IMR-90 (cell line): Measurements from ENCODE around the gene RAB23. TPM values are rescaled to one million over a fixed set of nuclear protein-coding genes. Genes with fewer than 3 reads are reported as not detected.
A peak's percentile ranks its signal among the peaks of the same experiment; 100 is the strongest.

Experiments
- ATAC-seq: fragments of 200-7000 bp; cut with Tn5 transposase; 2 replicates; pipeline ENCODE4 v1.9.1; 2020; ENCODE audit warnings: low read depth, mild to moderate bottlenecking, moderate library complexity
- BruUV-seq: library from RNA; stranded (reverse); fragments of 400-500 nt; replicated peaks from 2 replicates; lab custom pipeline; 2021; lab: Mats Ljungman, UMichigan
- CTCF ChIA-PET: fragments of 300-600 bp; formaldehyde crosslinking; extraction: SDS; loops from one replicate; lab custom pipeline; 2021; ENCODE audit warnings: antibody characterized with exemption; lab: Yijun Ruan, JAX
- POLR2A ChIA-PET: fragments of 300-600 bp; sonication (Branson Sonifier 250); formaldehyde crosslinking; loops from one replicate; lab custom pipeline; 2022; ENCODE audit warnings: antibody characterized with exemption; ENCODE audit not compliant: unreplicated experiment; lab: Charles Lee
- DNase-seq: peaks from one replicate; pipeline ENCODE4 v3.0.0; 2013
- H2AFZ ChIP-seq: replicated peaks from 2 replicates; pipeline ENCODE3; 2013; ENCODE audit warnings: low read length, mild to moderate bottlenecking; ENCODE audit not compliant: poor library complexity
- H2AK5ac ChIP-seq: 2 replicates; pipeline ENCODE4 v1.6.1; 2013; ENCODE audit warnings: low read depth, low read length, inconsistent platforms
- H2AK9ac ChIP-seq: replicated peaks from 2 replicates; pipeline ENCODE3; 2013; ENCODE audit warnings: mild to moderate bottlenecking, low read depth, low read length, moderate library complexity; ENCODE audit not compliant: poor library complexity
- H2BK120ac ChIP-seq: 2 replicates; pipeline ENCODE4 v1.6.1; 2013; ENCODE audit warnings: low read depth, low read length, inconsistent platforms
- H2BK15ac ChIP-seq: 3 replicates; pipeline ENCODE4 v1.6.1; 2013; ENCODE audit warnings: low read depth, low read length, inconsistent platforms
- H2BK20ac ChIP-seq: 2 replicates; pipeline ENCODE4 v1.6.1; 2013; ENCODE audit warnings: low read depth, mild to moderate bottlenecking, inconsistent platforms, low read length, moderate library complexity
- H2BK5ac ChIP-seq: 2 replicates; pipeline ENCODE4 v1.6.1; 2013; ENCODE audit warnings: mild to moderate bottlenecking, low read depth, low read length, inconsistent platforms; ENCODE audit not compliant: poor library complexity, severe bottlenecking
- H3K14ac ChIP-seq: replicated peaks from 2 replicates; pipeline ENCODE4 v1.6.1; 2013; ENCODE audit warnings: low read depth, low read length, inconsistent platforms
- H3K18ac ChIP-seq: 2 replicates; pipeline ENCODE4 v1.6.1; 2013; ENCODE audit warnings: low read depth, low read length, control low read depth
- H3K23ac ChIP-seq: 2 replicates; pipeline ENCODE4 v1.6.1; 2013; ENCODE audit warnings: low read depth, low read length, inconsistent platforms
- H3K27ac ChIP-seq: 2 replicates; pipeline ENCODE4 v1.5.1; 2013; ENCODE audit warnings: mild to moderate bottlenecking, control low read depth, low read length; ENCODE audit not compliant: insufficient read depth
- H3K27me3 ChIP-seq: 2 replicates; pipeline ENCODE4 v1.6.1; 2013; ENCODE audit warnings: low read length; ENCODE audit not compliant: control insufficient read depth, insufficient read depth
- H3K36me3 ChIP-seq: 2 replicates; pipeline ENCODE4 v1.6.1; 2013; ENCODE audit warnings: low read length, mixed read lengths; ENCODE audit not compliant: control insufficient read depth, insufficient read depth
- H3K4ac ChIP-seq: 2 replicates; pipeline ENCODE4 v1.6.1; 2013; ENCODE audit warnings: low read depth, low read length, inconsistent platforms
- H3K4me1 ChIP-seq: 2 replicates; pipeline ENCODE4 v1.6.1; 2013; ENCODE audit warnings: low read length, mixed read lengths; ENCODE audit not compliant: control insufficient read depth, insufficient read depth
- H3K4me2 ChIP-seq: 2 replicates; pipeline ENCODE4 v1.6.1; 2013; ENCODE audit warnings: low read depth, mild to moderate bottlenecking, control low read depth, low read length, moderate library complexity
- H3K4me3 ChIP-seq: 2 replicates; pipeline ENCODE4 v1.5.1; 2013; ENCODE audit warnings: low read depth, mild to moderate bottlenecking, control low read depth, low read length, moderate library complexity; ENCODE audit not compliant: insufficient read depth
- H3K56ac ChIP-seq: 2 replicates; pipeline ENCODE4 v1.6.1; 2013; ENCODE audit warnings: low read length, inconsistent platforms; ENCODE audit not compliant: insufficient read depth; ENCODE audit errors: extremely low read depth
- H3K79me1 ChIP-seq, 2 experiments: 2 replicates each; pipeline ENCODE4 v1.6.1; 2013; ENCODE audit warnings: low read length in 2 of 2, inconsistent platforms in 1 of 2, low read depth in 1 of 2
- H3K9ac ChIP-seq: 2 replicates; pipeline ENCODE4 v1.6.1; 2013; ENCODE audit warnings: low read depth, low read length, control low read depth
- H3K9me1 ChIP-seq: 2 replicates; pipeline ENCODE4 v1.6.1; 2013; ENCODE audit warnings: low read length, inconsistent platforms; ENCODE audit not compliant: insufficient read depth
- H3K9me3 ChIP-seq: 2 replicates; pipeline ENCODE4 v1.6.1; 2013; ENCODE audit warnings: low read length; ENCODE audit not compliant: control insufficient read depth, insufficient read depth
- H4K20me1 ChIP-seq: 2 replicates; pipeline ENCODE4 v1.6.1; 2013; ENCODE audit warnings: low read length, inconsistent platforms; ENCODE audit not compliant: insufficient read depth
- H4K5ac ChIP-seq: 2 replicates; pipeline ENCODE4 v1.6.1; 2013; ENCODE audit warnings: mild to moderate bottlenecking, low read depth, low read length, control low read depth
- H4K8ac ChIP-seq, 2 experiments: 2 replicates each; pipeline ENCODE4 v1.6.1; 2013; ENCODE audit warnings: low read depth in 2 of 2, low read length in 2 of 2, control low read depth in 1 of 2, inconsistent platforms in 1 of 2
- H4K91ac ChIP-seq: 2 replicates; pipeline ENCODE4 v1.6.1; 2013; ENCODE audit warnings: low read depth, low read length, inconsistent platforms; ENCODE audit not compliant: insufficient read depth
- BHLHE40 ChIP-seq: fragments of 150-350 bp; IDR thresholded peaks from 2 replicates; pipeline ENCODE4 v1.6.1; 2016; ENCODE audit warnings: mild to moderate bottlenecking, low read depth, low read length
- RCOR1 ChIP-seq: IDR thresholded peaks from 2 replicates; pipeline ENCODE4 v1.6.1; 2012; ENCODE audit warnings: mild to moderate bottlenecking, low read length, improper control_type of control experiment; ENCODE audit not compliant: insufficient replicate concordance
- SMC3 ChIP-seq: fragments of 150-350 bp; IDR thresholded peaks from 2 replicates; pipeline ENCODE4 v1.6.1; 2016; ENCODE audit warnings: low read depth, mild to moderate bottlenecking, antibody characterized with exemption, low read length, moderate library complexity
- WGBS, 2 experiments: methylation state at CpG; one replicate each; pipeline versions ENCODE4 v1.1.5 to v1.1.7; 2013; ENCODE audit warnings: missing lambda C conversion rate in 2 of 2; ENCODE audit not compliant: insufficient read length in 1 of 2; ENCODE audit errors: extremely low coverage in 2 of 2; 5-methylcytosine and 5-hydroxymethylcytosine counted together
- dilution Hi-C: fragments of 300-500 bp; cut with HindIII; formaldehyde crosslinking; loops from one replicate; pipeline ENCODE4 v1.14.3; 2018; ENCODE audit warnings: low sequenced_read_pairs; ENCODE audit not compliant: unreplicated experiment
- in situ Hi-C: fragments of 300-500 bp; cut with MboI; formaldehyde crosslinking; loops from 3 replicates; pipeline ENCODE4 v1.14.3; 2019; ENCODE audit warnings: low sequenced_read_pairs, inconsistent platforms, mixed read lengths
- intact Hi-C: fragments of 100-400 bp; cut with micrococcal nuclease; formaldehyde crosslinking; loops from 2 replicates; pipeline ENCODE4 v1.10.0; 2022
- polyA plus RNA-seq, 3 experiments: library from polyadenylated mRNA; depleted of rRNA; stranded (reverse); fragments of >200 nt; gene quantifications; 2 replicates each; pipeline ENCODE4 v1.2.3, GENCODE V29; 2012; ENCODE audit warnings: low replicate concordance in 1 of 3
- total RNA-seq: library from RNA; depleted of rRNA; stranded (reverse); fragments of >200 nt; gene quantifications from 2 replicates; pipeline ENCODE4 v1.2.3, GENCODE V29; 2012

Gene RAB23
- total and polyA plus RNA-seq, 2 of the 4 experiments (the other 2 are of a cell fraction): 10.8 to 13.3 TPM

DNA sequence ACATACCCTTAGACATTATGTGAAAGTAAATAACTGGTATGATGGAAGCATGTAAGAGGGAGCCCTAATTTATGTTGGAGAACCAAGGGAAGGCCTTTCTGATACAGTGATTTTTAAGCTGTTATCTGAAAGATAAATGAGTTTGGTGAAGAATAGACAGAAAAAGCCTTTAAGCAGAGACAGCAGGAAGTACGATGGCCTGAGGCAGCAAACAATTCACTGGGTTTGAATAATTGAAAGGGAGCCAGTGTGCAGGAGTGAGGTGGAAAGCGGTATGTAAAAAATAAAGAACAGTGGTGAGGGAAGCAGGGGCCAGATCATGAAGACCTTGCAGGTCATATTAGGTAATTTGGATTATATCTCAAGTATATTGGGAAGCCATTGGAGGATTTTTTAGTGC is 4.1 kb upstream of the RAB23 start:
- Histone ChIP-seq H2BK15ac (peak overlapping the region; percentile 88; the same call in 1 of the 3 replicates), H4K5ac (peak overlapping the region; percentile 35; the same call in 1 of the 2 replicates), H3K79me1 (peaks cover 0 to 17% of the 10 kb centered on the region in 2 experiments; a peak in 2 of 4 replicates), H3K9me1 (no peaks in the 10 kb centered on the region), H3K27me3 (no peaks in the 10 kb centered on the region), H3K23ac (no peak overlapping the region), H3K27ac (no peak overlapping the region), H3K4ac (no peak overlapping the region), H4K91ac (peak overlapping the region; percentile 13; the same call in 1 of the 2 replicates), H3K9me3 (no peaks in the 10 kb centered on the region), H2AK9ac (no peak overlapping the region), H2BK20ac (no peak overlapping the region), H3K56ac (no peak overlapping the region), H3K18ac (peak overlapping the region; percentile 24), H3K9ac (no peak overlapping the region; the same call in 1 of the 2 replicates), H3K4me2 (no peak overlapping the region), H2BK120ac (no peak overlapping the region), H3K36me3 (no peaks in the 10 kb centered on the region), H2BK5ac (peak overlapping the region; percentile 10), H2AK5ac (no peak overlapping the region), H4K20me1 (no peaks in the 10 kb centered on the region), H4K8ac (peak overlapping the region in 1 of 2 experiments; percentile 26; a peak in 2 of 4 replicates), H3K4me3 (no peak overlapping the region), H3K14ac (no peak overlapping the region), H3K4me1 (peaks cover 5% of the 10 kb centered on the region), H2AFZ (no peak overlapping the region)
- no TSS peak for BruUV-seq
- in situ Hi-C loops (no loop called here), intact Hi-C loops (no loop called here), dilution Hi-C loops (no loop called here)
- ATAC-seq (no peak), DNase-seq (no peak)
- TF ChIP-seq SMC3: no peak
- TF ChIP-seq RCOR1: no peak
- TF ChIP-seq BHLHE40: no peak
- WGBS, 2 experiments: 44% methylated on average over 1 of the region's 2 CpGs; no CpG with 5 or more reads in 1 of the 2 experiments
- CTCF ChIA-PET: no interaction called here
- POLR2A ChIA-PET: no interaction called here
